ENCODE results near the gene RB1. TPM values are rescaled to one million over a fixed set of nuclear protein-coding genes. Genes with fewer than 3 reads are reported as not detected.

Gene RB1
- total and polyA plus RNA-seq, 8 donors: 9.3 to 53.6 (median 20.6) TPM

- intact Hi-C loops (cut with DNase I; ENCODE audit: low total_unique reads): no loop called here
- H3K4me3 ChIP-seq: no peak overlapping the region
- H3K4me1 ChIP-seq: peaks cover 5 to 63% (median 17%) of the 10 kb centered on the region in 4 donors
- DNase-seq: no peak
- no peaks in the 10 kb centered on the region for H3K9me3 ChIP-seq
- H3K27ac ChIP-seq: peak overlapping the region in 4 of 5 donors; percentile 53 to 80 (median 58)
- TF ChIP-seq POLR2A (IDR thresholded peaks at IDR 0.05) (no peak), EP300 (IDR thresholded peaks at IDR 0.05) (no peak), POLR2AphosphoS5 (IDR thresholded peaks at IDR 0.05) (peak in 1 of 3 donors; percentile 37), CTCF (IDR thresholded peaks at IDR 0.05) (no peak)
- no peaks in the 10 kb centered on the region for H3K27me3 ChIP-seq
- WGBS, 5 donors: 38 to 70% (median 55%) methylated on average over 2 of the region's 2 CpGs
- H3K36me3 ChIP-seq: peaks cover 0 to 6% (median 0%) of the 10 kb centered on the region in 4 donors
These were observed 99.6 kb downstream of the RB1 start for GRCh38 chr13:48403151-48403631.

- Histone ChIP-seq H3K4me3 (no peak overlapping the region), H3K9me3 (no peaks in the 10 kb centered on the region), H3K27me3 (no peaks in the 10 kb centered on the region), H3K27ac (peak overlapping the region in 4 of 5 donors; percentile 53 to 80 (median 58)), H3K36me3 (peaks cover 0 to 6% (median 0%) of the 10 kb centered on the region in 4 donors), H3K4me1 (peaks cover 5 to 60% (median 15%) of the 10 kb centered on the region in 4 donors)
- WGBS, 5 donors: 88 to 90% (median 89%) methylated on average over 8 of the region's 8 CpGs
- DNase-seq: no peak
- intact Hi-C loops (cut with DNase I; ENCODE audit: low total_unique reads): no loop called here
- TF ChIP-seq EP300 (IDR thresholded peaks at IDR 0.05) (no peak), POLR2A (IDR thresholded peaks at IDR 0.05) (no peak), CTCF (IDR thresholded peaks at IDR 0.05) (no peak), POLR2AphosphoS5 (IDR thresholded peaks at IDR 0.05) (no peak)
These were observed 100.4 kb downstream of the RB1 start for GRCh38 chr13:48403913-48404312.

- 64 to 85% (median 85%) methylated on average over 1 of the region's 1 CpG for WGBS, 5 donors
These were observed 101.4 kb downstream of the RB1 start for GRCh38 chr13:48404952-48405351.

GRCh38 chr13:48405875-48406274, 102.3 kb downstream of the RB1 start:
- intact Hi-C loops (cut with DNase I; ENCODE audit: low total_unique reads): no loop called here
- H3K4me1 ChIP-seq: peaks cover 0 to 47% (median 5%) of the 10 kb centered on the region in 4 donors

More at GRCh38 chr13:48404952-48405351, 101.4 kb downstream of the RB1 start:
- Histone ChIP-seq H3K4me3 (no peak overlapping the region), H3K27ac (peak overlapping the region in 3 of 5 donors; percentile 53 to 80 (median 57)), H3K9me3 (no peaks in the 10 kb centered on the region), H3K27me3 (no peaks in the 10 kb centered on the region), H3K36me3 (peaks cover 0 to 6% (median 0%) of the 10 kb centered on the region in 4 donors), H3K4me1 (peaks cover 5 to 50% (median 13%) of the 10 kb centered on the region in 4 donors)
- intact Hi-C loops (cut with DNase I; ENCODE audit: low total_unique reads): no loop called here
- TF ChIP-seq CTCF (IDR thresholded peaks at IDR 0.05) (no peak), POLR2AphosphoS5 (IDR thresholded peaks at IDR 0.05) (no peak)
- DNase-seq: no peak

More at GRCh38 chr13:48405875-48406274, 102.3 kb downstream of the RB1 start:
- DNase-seq: no peak
- H3K36me3 ChIP-seq: peaks cover 0 to 6% (median 0%) of the 10 kb centered on the region in 4 donors
- peak overlapping the region in 1 of 5 donors; percentile 47 for H3K27ac ChIP-seq
- no peaks in the 10 kb centered on the region for H3K27me3 ChIP-seq
- H3K9me3 ChIP-seq: no peaks in the 10 kb centered on the region
- TF ChIP-seq POLR2AphosphoS5 (IDR thresholded peaks at IDR 0.05) (no peak), EP300 (IDR thresholded peaks at IDR 0.05) (no peak), CTCF (IDR thresholded peaks at IDR 0.05) (no peak), POLR2A (IDR thresholded peaks at IDR 0.05) (no peak)
- H3K4me3 ChIP-seq: no peak overlapping the region
